ENCODE measurements around the gene WNT11.
A peak's percentile ranks its signal among the peaks of the same experiment; 100 is the strongest.

WNT11 gene

DNA sequence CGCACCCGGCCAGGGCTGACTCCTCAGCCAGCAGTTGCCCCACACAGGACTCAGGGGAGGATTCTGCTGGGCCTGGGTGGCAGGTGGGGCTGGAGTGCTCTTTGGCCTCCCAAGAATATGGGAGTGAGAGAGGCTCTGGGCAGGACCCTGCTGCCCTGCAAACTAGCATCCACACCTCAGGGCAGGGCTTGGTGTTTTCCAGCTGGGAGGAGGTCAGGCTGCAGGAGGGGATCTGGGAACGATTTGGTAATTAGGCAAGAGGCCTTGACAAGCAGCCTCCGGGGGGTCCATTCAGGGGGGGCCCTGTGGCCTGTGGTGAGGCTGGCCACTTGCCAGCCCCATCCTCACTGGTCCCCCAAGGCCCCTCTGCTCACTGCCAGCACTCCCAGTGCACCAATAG lies 35.8 kb downstream of the WNT11 start:
- no peak for DNase-seq

DNA sequence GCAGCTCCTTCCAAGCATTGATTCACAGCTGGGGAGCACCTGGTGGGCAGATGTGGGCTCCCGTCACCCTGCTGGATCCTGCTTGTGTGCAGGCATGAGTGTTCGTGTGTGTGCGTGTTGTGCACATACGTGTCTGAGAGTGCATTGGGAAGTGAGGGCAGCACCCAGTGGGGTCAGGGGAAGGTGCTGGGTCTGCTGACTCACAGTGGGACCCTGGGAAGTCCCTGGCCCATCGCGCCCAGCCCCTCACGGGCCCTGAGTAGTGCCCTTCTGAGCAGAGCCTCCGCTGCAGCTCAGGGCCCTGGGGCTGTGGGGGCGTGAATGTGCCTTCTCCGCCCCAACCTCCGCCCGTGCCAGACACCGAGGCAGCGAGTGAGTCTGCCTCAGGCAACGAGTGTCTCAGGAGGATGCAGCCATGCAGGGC lies 36.8 kb downstream of the WNT11 start:
- DNase-seq = no peak

DNA sequence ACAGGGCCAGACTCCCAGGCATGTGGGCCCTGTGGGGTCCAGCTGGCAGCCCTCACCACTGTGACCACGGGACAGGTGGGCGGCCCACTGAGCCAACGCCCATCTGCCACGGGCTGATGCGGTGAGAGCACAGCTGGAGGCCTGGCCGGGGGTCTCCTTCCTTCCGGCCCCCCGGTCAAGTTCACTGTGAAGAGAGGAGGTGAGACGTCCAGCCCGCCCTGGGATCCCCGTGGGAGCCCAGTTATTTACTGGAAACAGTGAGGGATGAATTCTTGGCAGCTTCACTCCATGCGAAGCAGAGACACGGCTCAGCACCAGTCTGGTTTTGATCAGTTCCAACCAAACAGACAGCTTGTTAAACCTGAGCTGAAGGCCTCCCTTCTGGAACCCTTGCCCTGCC lies 38.7 kb downstream of the WNT11 start:
- no peak for DNase-seq

DNA sequence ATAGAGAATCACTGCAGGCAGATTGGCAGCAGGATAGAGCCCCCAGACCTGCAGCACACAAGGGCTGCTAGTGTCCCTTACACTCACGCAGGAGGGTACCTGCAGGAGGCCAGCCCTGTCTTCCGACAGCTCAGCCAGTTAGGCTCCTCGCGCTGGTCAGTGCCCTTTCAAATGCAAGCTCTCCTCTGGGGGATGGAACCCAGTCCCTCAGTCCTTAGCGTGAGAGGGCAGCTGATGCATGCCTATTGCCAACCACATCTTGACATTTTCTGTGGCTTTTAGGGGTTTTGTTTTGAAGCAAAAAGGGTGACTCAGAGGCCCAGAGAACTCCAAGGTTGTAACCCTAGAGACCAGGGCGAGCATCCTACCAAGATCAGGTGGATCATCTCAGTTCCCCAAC lies 40.0 kb downstream of the WNT11 start:
- DNase-seq = no peak

DNA sequence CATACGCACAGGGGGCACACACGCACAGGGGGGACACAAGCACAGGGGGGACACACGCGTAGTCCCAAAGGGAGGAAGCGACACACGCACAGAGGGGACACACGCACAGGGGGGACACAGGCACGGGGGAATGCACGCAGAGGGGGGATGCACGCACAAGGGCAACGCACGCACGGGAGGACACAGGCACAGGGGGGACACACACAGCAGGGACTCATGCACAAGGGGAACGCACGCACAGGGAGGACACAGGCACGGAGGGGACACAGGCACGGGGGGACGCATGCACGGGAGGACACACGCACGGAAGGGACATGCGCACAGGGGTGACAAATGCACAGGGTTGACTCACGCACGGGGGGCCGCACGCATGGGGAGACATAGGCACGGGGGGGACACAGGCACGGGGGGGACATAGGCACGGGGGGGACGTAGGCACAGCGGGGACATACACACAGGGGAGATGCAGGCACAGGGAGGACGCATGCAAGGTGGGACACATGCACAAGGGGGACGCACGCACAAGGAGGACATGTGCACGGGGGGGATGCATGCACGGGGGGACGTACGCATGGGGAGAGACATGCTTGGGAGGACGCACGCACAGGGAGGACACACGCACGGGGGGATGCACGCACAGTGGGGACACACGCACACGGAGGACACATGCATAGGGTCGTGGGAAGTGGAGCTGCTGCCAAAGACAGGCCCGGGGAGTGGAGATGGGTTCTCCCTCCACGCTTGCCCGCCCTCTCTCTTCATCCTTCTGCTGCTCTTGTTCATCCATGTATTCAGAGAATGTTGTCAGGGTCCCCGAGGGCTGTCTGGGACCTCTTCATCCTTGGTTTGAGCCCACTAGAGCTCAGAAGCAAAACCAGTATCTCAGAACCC lies 41.2 kb downstream of the WNT11 start:
- DNase-seq = no peak

DNA sequence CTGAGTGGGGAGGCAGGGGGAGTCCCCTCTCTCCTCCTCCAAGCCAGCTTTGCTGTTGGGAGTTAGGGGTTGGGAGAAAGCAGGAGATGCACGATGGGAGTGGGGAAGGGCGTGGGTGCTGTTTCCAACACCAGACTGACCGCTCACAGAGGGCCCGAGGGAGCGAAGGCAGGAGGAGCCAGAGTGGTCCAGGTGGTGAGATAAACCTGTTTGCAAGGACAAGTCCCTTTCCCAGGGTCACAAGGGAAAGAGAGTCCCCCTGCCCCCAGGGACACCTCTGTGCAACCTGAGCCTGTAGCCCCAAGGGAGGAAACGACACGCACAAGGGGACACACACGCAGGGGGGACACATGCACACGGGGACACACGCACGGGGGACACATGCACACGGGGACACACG lies 42.2 kb downstream of the WNT11 start:
- no peak for DNase-seq

DNA sequence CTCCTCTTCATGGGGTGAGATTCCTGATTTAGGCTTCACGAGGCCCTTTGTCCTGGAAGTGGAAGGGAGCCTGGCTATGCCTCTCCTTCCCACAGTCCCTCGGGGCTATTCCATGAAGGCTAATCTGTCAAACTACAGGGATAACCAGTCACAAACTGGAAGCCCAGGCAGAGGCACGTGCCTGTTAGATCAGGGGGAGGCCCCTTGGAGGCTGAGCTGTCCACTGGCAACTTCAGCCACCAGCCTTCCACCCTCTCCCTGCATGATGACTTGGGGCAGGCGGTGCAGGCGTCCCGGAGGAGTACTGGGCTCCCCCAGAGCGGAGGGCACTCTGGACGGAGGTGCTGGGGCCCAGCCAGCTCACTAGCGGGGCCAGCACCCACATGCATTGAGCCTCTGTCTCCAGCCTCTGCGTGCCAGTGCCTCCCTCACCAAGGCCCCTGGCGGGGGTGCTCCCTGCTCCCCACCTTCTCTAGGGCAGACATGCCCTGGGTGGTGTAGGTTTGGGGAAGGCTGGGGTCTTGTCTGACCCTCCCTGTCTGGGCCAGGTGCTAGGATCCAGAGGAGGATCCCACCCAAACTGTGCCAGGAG lies 42.9 kb downstream of the WNT11 start:
- DNase-seq = no peak

DNA sequence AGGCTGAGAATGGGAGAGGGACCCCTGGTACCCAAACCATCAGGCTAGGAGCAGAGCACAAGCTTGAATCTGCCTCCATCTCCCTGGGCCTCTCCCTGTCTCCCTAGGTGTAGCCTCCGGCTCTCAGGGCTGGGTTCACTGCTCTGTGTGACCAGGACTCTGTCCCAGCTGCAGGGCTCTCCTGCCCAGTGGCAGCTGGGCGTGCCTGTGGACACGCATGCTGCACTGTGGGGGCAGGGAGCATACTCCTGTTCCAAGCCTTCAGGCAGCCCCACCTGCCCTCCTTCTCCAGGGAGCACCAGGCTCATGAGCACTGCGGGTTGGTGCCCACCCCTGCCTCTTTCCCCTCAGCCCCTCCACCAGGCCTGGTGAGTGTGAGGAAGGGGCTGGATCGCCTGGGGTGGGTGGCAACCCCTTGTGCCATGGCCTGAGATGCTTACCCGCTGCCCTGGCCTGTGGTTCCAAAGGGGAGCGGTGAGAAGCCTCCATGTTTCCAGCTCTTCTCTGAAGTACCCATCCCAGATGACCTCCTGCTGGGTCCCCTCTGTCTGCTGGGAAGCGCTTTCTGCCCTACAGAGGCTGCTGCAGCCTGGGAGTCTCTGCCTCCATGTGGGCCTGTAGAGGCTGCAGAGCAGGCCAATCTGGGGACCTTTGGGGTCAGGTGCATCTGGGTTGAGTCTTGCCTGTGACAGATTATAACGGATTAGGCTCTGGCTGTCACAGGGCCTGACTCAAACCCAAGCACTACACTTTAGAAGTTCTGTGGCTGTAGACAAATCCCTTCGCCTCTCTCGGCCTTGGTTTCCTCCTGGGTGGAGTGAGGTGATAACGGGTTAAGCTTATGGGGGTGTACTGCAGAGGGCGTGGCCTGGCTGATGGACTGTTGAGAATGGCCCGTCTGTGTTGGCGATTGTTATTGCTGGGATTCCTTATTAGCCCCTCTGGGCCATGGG lies 43.7 kb downstream of the WNT11 start:
- no peak for DNase-seq

DNA sequence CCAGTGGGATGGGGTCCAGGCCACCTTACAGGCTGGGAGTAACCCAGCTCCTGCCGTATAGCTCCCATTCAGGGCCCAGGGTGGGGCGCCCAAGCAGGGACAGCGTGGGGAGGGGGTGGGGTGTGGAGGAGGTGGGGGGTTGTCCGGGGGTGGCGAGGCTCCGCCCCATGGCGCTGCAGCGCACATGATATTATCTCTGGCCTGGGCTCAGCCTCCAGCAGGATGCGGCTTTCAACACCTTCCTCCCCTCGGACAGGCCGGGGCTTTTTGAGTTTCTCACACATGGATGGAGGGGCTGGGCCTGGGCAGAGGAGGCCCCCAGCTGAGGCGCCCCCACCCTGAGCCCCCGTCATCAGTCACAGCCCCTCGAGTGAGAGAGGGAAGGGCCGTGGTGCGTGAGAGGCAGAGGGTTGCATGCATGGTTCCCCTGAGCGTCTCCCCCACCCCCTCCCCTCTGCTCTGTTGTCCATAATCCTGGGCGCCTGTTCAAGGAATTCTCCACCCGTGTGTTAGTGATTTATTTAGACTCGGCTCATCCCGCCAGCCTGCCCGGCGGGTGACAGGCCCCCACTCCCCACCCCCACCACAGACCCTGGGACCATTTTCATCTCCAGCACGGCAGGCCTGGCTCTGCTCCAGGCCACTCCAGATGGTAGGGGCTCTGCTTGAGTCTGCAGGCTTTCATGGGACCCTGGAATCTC lies 44.9 kb downstream of the WNT11 start:
- DNase-seq = no peak

DNA sequence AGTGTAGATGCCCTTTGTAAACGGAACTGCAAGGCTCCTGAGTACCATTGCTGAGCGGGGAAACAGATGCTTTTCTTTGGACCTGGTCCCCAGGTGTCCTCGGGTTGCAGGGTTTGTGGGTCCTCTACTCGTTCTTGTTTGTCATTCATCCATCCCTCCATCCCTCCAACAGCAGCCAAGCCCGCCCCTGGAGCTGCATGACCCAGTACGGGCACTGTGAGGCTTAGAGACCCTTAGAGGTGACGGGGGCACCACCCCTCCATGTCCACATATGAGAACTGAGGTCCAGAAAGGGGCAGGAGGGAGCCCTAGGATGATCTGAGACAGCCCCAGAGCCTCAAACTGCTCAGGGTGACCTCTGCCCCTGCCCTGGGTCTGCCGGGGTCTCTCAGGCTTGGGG lies 45.4 kb downstream of the WNT11 start:
- DNase-seq = no peak

DNA sequence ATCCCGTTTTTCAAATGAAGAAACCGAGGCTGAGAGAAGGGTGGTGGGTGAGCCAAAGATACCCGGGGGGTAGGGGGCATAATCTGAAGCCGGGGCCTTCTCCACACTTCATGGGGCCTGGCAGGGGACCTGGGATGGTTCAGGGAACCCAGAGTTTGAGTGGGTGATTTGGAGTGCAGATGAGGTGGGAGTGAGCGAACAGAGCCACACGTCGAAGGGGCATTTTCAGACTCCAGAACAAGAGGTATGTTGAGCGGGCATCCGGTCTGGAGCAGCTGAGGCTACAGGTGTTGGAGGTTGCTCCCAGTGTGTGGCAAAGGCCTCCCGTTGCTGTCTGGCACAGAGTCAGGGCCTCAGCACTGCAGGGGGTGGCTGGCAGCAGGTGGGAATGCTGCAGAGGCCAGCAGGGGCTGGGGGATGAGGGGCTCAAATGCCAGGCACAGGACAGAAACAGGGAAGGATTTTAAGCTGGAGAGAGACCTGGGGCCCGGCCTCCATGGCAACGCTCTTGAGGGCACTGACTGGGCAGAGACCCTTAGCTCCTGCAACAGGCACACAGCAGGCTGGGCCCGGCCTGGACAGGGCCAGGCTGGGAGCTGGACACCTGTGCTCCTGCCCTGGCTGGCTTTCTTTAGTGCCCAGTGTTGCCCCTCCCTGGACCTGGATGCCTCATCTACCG lies 46.2 kb downstream of the WNT11 start:
- DNase-seq = no peak

DNA sequence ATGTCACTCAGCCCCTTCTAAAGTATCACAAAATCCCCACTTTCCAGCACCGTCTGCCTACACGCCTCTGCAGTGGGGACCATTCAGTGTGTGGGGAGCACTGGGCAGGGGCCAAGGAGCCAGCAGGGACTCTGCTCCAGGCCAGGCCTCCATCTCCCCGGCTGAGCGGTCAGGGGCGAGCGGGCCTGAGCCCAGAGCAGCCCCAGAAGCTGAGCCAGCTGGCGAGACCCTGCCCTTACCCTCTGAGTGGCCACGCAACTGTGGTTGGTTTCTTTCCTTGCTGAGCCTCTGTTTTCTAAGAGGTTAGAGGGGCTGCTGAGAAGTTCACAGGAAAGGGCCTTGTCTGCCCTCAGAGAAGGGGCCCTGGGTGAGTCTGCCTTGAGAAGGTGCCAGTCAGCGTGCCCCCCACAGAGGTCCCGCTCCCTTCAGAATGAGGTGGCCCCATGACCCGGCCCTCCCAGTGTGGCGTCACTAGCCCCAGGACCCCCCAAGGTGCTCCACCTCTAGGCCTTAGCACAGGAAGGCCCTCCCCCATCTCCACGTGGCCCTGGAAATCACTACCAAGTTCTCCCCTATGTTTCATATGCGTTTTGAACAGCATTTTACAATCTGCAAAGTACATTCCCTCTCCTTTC lies 46.9 kb downstream of the WNT11 start:
- DNase-seq = no peak

DNA sequence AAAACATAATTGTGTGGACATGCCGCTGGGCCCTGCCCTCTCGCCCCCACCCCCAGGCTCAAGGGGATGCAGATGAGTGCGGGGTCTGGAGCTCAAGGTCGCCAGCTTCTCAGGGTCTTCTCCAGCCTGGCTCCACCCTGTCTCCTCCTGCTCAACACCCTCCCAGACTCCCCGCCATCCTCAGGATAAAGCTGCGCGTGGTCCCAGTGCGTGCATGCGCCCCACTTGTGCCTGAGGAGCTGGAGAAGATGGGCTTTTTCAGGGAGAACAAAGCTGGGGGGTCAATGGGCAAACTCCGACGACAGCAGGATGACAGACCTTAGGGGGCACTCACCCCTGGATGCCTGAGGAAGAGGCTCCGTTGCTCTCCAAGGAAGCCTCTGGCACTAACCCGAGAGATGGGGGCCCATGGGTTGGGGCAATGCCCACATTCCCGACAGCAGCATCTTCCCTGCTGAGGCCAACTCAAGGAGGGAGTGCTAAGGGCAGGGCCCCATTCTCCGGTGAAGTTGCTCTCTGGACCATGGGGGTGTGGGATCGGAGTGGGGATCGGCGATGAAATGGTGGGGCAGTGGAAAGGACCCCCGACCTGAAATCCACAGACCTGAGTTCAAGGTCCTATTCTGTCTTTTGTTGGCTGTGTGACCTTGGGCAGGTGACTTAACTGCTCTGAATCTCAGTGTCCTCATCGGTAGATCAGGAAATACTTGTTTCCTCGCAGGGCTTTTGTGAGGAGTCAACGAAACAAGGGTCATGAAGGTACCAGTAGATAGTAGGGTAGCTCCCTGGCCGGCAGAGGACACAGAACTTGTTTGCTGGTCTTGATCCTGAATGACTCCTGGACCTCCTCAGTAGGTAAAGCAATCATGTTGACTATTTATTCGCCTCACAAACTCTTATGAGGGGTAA lies 47.7 kb downstream of the WNT11 start:
- DNase-seq = no peak

DNA sequence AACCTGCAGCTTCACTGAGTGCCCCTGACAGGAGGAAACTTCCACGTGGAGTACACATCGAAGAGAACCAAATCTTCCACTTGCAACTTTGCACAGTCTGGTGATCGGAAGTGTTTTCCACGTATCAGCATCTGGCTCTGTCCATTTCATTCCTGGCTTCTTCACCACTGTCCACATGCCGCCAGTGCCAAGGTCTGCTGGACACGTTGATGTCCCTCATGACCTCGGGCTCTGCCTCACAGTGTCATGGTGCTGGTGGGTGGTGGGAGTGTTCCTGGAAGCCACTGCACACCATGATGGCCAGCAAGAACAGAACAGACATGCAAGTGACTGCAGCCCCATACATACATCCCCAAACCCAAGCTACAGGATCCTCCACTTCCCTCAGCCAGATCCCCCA lies 48.4 kb downstream of the WNT11 start:
- DNase-seq = no peak

DNA sequence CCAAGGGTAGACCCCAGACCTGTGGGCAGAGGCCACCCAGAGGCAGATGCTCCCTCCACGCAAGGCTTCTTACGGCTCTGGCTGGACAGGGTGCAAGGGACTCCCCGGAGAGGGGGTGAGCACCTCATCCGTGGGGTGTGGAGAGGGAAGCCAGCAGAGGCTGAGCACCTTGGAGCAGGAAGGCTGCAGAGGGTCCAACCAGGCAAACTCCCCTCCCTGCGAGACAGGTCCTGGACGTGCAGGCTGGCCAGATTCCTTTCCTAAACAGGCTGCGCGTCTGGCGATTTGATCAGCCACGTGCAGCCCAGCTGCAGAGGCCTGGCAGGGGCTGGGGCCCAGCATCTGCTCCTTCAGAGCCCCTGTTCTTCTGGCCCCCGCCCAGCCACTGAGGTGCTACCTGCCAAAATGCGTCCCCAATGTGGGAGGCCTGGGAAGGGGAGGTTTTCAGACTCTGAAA lies 49.3 kb downstream of the WNT11 start:
- no peak for DNase-seq

DNA sequence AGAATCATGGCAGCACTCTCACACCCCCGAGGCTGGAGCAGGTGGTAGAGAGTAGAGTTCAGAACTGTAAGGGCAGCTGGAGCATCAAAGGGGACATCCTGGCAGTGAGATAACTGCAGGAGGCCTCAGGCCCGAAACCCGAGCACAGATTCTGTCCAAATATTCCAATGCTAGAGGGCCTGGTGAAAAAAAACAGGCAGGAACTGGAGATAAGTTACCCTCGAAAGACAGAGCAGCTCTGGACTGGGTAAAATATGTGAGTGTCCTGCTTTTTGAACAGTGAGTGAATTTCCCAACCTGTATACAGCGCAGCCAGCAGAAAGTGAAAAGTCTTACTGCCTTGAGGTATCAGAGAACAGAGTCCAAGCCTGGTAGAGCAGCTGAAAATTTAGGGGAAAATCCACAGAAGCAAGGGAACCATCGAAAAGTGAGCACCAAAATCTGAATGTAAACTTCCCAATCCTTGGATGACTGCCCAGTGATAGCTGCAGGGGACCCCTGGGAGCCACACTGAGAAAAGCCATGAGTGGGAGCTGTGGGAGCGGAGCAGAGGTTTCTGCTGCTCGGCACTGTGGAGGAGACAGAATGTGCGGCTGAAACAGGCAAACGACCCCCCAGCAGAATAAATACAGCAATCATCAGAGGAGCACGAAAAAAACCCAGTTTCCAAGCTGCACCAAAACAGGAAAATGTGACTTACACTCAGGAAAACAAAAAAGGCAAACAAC lies 50.6 kb downstream of the WNT11 start:
- DNase-seq = no peak

DNA sequence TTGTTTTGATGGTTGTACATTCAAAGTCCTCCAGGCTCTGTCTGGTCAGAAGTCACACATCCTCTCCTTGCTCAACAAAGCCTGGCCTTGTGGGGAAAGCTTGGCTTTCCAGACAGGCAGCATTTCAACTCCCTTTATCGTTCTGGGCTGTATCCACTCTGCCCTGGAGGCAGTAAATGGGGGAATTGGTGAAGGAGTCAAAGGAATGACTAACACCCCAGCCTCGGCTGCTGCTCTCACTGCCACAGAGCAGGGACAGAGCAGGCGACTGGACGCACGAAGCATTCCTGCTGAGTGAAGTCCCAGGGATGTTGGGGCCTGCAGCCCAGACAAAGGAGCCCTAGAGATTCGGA lies 52.8 kb downstream of the WNT11 start:
- DNase-seq = no peak

DNA sequence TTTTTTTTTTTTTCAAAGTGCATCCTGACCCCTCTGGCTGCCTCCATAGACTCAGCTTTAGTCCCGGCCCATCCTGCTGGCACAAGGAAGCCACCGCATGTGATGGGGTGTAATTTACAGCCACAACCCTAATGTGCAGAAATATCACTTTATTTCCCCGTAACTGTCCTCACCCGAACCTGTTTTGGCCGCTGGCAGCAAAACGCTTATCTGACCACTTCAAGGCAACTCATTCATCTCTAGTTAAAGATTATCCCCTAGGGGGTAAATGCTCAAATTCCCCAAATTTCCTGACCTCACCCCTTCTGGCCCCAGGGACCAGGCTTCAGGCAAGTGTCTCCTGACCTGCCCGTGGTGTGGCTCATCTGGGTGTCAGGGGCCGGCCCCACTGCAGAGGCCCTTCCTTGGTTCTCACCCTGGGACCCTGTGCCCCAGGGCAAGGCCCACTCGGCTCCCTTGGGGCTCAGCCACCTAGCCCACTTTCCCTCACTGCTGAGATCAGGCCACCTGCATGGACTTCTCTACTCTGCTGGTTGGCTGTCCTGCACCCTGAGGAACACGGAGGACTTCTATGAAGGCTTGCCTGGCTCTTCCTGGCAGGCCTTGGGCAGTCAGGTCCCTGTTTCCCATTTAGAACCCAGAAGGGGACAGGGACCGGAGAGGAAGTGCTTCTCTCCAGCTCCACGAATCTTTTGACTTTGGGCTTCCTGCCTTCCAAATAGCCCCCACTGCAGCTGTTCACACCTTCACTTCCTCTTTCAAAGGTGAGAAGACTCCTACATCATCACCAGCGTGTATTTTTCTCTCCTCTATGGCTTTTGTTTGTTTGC lies 53.3 kb downstream of the WNT11 start:
- DNase-seq = no peak

DNA sequence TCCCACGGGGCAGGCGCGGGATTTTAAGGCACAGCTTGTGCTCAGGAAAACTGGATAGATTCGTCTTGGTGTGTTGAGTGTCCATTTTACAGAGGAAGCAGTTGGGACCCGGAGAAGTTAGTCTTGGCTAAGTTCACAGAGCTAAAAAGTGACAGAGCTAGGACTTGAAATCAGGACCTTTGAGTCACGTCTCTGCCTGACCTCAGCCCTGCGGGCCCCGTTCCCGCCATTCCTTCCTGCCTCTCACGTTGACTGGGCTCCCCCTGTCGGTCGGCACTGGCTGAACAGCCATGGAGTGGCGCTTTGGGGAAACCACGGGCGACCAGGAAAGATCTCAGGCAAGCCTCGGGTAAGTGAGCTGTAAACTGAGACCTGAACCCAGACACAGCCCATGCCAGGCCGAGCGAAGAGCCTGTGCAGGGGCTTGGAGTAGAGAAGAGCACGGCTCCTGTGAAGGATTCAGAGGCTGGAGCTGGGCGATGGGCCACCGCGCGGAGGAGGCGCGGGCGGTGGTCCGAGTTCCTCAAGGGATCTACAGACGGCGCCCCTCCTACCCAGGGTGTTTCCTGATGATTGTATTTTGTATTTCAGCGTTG lies 54.1 kb downstream of the WNT11 start:
- DNase-seq = peak; percentile 72

Data from activated CD4-positive, alpha-beta T cell treated with anti-CD3 and anti-CD28 coated beads for 1 hour (primary cell).